Measurements from ENCODE around the gene SIVA1. TPM values are rescaled to one million over a fixed set of nuclear protein-coding genes. Genes with fewer than 3 reads are reported as not detected.
A peak's percentile ranks its signal among the peaks of the same experiment; 100 is the strongest.

SIVA1 gene
- total RNA-seq, 1 donor from 2014 or later: 54.4 TPM

DNA sequence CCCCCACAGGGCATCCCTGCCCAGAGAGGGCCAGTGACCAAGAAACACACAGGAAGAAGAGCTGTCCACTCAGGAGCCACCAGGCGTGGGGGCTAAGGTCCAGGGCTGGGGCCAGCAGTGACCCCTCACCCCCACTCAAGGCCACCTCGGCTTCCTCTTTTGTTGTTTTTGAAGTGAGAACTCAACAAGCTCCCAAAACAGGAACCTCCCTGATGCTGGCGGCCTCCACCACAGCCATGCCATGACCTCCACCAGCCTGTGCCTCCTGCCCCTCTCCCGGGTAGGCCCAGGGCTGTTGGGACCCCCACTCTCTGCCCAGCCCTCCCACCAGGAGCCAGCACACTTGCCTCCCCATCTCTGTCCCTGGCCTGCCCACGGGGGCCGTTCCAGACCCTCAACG is 34.8 kb downstream of the SIVA1 start:
- intact Hi-C loops (cut with DNase I): no loop called here
- DNase-seq (ENCODE audit: missing footprints): peak; percentile 85
- ATAC-seq: no peak

DNA sequence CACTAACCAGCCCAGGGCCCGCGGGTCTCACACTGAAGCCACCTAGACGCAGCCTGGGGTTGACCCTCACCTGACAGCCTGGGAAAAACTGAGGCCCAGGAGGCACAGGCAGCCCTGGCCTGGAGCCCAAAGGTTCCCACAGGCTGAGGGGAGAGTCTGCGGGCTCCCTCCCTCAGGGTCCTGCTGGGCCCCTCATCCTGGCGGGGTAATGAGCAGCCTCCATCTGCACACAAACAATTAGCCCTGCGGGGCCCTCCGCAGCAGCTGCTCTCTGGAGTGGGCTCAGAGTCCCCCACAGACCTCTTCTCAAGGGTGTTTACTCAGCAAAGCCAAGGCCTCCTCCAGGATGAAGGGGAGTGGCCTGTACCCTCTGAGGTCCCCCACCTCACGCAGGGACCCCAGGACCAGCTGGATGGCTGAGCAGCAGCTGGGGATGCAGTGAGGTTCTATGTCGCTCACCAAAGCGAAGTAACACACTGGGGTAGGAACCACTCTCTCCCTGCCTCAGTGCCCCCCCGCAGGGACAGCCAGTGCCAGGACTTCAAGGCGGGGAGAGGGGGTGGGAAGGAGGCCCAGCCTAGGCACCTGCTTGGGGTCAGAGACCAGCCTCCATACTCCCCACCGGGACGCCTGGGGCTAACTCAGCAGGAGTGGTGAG is 35.3 kb downstream of the SIVA1 start:
- intact Hi-C loops (cut with DNase I): no loop called here
- ATAC-seq (no peak), DNase-seq (ENCODE audit: missing footprints) (no peak)

DNA sequence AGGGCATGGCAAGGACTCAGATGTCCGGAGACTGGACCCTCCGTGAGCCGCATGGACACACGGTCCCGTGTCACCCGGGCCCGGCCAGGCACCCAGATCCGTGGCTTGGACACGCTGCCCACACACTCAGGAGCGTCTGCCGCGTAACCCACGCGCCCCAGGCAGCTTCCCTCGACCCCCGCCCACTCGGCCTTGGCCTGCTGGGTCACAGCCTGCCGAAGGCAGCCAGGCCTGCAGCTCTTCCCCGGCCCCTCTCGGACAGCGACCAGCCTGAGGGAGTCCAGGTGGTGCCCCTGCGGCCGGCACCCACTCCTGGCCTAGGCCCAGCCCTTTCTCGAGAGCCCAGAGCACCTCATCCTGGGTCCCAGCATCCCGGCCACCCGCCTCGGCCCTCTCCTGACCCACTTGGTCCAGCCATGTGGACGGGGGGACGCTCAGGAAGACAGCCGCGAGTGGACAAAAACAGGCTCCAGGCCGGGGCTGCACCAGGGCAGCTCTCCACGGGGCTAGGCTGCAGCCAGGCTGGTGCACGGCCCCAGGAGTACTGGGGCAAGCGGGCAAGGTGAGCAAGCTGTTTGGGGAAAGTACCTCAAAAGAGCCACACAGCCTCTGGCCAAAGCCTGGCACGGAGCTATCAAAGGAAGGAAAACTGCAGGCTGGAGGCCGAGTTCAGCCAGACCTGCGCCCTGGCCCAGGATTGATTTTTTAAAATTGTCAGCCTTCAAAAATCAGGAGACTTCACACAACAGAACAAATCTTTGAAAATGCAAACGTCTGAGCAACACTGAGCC is 36.1 kb downstream of the SIVA1 start:
- no peak for ATAC-seq
- no peak for DNase-seq (ENCODE audit: missing footprints)
- intact Hi-C loops (cut with DNase I): no loop called here

DNA sequence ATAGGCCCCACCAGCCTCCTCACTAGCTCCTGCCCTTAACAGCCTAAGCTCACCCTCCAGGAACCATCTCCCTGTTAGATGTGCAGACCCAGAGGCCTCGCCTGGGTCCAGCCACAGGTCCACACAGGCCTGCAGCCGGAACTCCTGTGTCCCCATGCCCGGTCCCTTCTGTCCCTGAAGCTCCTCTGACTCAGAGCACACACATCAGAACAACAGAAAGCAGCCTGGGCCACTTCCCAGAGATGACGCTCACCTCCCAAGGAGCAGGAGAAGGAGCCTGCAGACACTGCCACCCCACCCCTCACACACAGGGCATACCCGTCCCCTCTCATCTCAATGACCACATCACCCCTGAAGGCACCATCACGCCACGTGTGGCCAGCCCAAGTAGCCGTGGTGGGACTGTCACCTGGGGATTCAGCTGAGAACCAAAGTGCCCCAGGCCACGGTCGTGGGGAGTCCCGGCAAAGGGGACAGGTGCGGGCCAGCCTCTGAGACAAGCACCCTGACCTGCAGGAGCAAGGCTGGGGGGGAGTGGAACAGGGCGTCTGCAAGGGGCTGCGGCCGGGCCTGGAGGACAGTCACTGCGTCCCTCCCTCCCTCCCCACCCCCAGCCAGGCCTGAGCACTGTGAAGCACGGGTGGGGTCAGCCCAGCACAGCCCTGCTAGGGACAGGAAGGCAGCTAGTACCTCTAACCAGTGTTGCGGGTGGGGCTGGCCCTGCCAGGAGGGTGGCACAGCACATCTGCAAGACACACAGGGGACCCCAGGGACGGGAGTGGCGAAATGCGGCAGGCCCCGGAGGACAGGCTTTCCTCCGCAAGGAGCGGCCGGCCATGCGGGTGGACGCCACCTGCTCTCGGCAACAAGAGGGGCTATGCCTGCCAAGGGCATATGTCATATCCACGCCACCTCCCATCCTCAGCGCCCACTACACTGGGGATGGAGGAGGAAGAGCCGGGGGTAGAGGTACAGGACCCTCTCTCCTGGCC is 37.1 kb downstream of the SIVA1 start:
- DNase-seq (ENCODE audit: missing footprints) (no peak), ATAC-seq (no peak)
- intact Hi-C loops (cut with DNase I): no loop called here

DNA sequence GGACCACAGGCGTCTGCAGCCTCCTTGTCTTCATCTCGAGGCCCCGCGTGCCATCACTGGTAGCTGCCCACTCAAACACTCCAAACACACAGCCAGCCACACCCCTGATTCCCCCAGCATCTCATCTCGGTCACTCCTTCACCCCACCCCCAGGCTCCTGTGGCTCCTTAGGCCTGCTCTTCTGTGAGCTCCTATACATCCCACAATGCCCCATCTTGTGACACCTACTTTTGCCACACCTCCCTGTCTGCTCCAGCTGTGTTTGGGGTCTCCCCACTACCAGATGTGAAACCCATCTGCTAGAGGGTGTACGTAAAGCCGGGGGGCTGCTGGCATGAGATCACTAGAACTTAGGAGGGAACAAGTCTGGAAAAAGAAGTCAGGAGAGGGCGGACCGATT is 38.5 kb downstream of the SIVA1 start:
- intact Hi-C loops (cut with DNase I): no loop called here
- ATAC-seq: no peak
- no peak for DNase-seq (ENCODE audit: missing footprints)

DNA sequence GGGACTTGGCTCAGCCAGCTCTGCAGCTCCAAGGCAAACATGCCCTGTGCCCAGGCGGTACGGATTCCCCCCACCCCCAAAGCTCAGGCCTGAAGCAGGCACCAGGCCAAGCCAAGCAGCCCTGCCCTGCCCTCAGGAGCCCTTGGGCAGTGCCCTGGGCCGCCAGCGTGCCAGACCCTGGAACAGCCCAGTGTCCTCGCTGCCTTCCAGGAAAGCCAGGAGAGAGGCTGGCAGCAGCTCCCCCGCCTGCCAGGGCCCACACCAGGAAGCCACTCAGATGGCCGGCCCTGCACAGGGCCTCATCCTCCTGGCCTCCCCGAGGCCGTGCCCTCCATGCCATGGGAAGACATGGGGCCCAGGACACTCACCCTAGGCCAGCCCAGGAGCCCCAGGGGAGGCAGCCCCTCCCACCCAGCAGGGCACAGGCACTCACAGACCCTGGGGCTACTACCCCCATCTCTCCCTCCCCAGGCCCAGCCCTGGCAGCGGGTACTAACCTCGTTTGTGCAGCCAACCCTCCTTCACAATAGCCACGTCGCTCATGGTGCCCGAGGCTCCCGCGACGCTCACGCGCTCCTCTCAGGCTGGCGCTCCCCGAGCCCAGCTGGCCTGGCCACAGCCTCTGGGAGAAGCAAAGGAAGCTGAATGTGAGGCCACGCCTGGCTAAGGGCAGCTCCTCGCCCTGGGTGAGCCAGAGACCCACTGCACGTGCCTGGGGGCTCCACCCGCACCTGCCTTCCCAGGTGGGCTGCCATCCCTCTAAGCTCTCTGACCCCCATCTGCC is 39.3 kb downstream of the SIVA1 start:
- intact Hi-C loops (cut with DNase I): no loop called here
- DNase-seq (ENCODE audit: missing footprints) (no peak), ATAC-seq (peak; percentile 73)

DNA sequence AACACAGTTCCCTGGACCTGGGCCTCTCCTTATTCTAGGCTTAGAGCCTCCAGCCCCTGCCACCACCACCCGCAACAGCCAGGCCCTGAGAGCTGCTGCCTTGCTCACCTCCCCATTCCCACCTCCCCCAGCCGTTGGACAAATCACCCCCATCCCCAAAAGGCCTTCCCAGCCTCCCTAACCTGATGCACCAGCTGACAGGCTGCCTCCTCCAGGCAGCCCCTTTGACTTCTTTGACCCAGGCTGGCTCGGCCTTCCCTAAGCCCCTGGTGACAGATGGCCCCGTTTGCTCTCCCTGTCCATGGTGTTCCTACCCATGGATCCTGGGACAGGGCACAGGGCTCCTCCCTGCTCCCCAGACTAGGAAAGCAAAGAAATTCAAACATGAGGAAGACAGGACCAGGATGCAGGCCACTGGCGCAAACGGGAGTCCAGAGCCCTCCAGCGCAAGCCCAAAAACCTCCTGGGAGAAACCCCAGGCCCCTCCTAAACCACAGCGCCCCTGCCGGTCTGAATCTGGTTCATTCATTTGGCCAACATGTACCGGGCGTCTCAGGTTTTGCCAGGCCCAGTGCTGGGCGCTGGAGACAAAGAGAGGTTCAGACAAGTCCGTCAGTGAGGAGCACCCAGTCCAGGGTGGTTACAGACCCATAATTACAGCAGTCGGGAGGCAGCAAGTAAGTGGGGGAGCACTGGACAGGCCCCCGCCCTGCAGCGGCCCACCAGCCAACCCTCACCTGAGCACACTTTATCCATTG is 40.2 kb downstream of the SIVA1 start:
- no peak for ATAC-seq
- intact Hi-C loops (cut with DNase I): no loop called here
- no peak for DNase-seq (ENCODE audit: missing footprints)

DNA sequence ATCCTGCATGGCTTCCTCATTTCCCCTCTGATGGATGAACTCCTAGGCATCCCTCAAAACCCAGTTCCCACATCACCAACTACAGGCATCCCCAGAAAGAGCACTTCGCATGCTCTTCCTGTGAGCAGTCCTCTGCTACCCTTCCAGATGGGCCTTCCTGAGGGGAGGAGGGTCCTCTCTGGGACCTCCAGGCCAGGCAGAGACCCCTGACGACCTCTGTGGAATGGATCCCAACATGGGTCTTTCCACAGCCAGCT is 40.7 kb downstream of the SIVA1 start:
- intact Hi-C loops (cut with DNase I): no loop called here
- ATAC-seq (no peak), DNase-seq (ENCODE audit: missing footprints) (no peak)

DNA sequence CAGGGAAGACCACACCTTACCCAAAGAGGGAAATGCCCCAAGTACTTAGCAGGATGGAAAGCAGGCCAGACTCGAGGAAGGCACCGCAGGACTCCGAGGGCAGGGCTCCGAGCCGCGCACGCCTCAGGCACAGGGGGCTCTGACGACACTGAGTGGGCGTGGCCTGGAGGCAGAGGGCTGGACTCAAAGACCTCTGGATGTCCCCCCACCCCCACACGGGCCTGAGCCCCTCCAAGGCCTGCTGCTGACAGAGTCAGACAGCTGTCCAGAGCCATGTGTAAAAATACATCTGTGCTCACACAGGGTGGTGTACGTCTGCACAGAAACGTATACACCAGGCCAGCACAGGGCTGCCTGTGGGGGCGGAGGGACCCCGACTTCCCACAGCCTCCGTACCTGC is 41.2 kb downstream of the SIVA1 start:
- intact Hi-C loops (cut with DNase I): no loop called here
- DNase-seq (ENCODE audit: missing footprints): no peak
- no peak for ATAC-seq

DNA sequence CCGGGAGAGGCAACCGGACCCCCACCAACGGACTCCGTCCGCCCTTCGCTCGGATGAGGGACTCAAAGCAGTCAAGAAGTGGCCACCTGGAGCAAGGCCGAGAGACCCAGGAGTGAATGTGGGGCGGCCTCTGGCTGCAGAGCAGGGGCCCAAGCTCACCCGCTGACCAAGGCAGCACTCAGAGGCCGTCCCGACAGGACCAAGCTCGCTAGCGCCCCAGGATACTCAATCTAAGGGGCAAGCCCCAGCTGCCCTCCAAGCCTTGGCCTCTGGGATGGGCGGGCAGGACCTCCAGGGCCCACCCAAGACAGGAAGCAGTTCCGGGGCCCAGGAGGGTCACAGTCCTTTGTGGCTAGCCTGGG is 41.7 kb downstream of the SIVA1 start:
- ATAC-seq: no peak
- intact Hi-C loops (cut with DNase I): no loop called here
- no peak for DNase-seq (ENCODE audit: missing footprints)

DNA sequence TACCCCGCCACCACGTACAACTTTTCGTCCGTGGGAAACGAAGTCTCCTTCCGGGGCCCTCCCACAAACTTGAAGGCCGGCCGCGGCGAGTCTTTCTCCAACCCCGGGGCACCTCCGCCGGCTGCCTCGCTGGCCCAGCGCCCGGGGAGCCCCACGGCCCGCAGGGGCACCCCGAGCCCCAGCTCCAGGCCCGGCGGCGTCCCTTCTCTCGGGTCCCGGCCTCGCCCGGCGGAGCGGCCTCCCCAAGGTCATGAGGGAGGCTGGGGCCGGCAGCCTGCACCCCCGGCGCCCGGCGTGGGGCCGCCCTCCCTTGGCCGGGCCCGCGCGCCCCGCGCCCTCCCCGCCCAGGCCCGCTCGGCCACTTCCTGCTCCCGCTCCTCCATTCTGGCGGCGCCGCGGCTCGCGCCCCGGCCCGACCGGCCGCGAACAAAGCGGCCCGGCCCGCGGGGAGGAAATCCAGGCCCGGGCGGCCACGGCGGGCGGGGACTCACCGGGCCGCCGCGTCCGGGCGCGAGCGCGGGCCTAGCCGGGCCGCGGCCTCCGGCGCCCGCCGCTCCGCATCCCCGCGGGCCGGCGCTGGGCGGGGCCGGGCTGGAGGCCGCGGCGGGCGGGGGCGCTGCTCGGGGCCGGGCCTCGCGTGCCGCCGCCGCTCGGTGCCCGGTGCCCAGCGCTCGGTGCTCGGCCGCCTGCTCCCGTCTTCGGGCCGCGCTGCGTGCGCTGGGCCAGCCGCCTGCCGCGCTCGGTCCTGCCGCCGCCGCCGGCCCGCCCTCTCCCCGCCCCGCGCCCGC is 42.2 kb downstream of the SIVA1 start, which contains the start of gene AKT1:
Gene AKT1, minus strand, starts transcription at position 756 of the 788 bp plus-strand sequence. CDS start 3,105 bp downstream, outside the sequence.
- intact Hi-C loops (cut with DNase I): loop anchor here (5.0 kb wide), 1 partner anchor 43 kb away; the partner anchor contains the start of gene SIVA1
- DNase-seq (ENCODE audit: missing footprints): no peak
- ATAC-seq: no peak

DNA sequence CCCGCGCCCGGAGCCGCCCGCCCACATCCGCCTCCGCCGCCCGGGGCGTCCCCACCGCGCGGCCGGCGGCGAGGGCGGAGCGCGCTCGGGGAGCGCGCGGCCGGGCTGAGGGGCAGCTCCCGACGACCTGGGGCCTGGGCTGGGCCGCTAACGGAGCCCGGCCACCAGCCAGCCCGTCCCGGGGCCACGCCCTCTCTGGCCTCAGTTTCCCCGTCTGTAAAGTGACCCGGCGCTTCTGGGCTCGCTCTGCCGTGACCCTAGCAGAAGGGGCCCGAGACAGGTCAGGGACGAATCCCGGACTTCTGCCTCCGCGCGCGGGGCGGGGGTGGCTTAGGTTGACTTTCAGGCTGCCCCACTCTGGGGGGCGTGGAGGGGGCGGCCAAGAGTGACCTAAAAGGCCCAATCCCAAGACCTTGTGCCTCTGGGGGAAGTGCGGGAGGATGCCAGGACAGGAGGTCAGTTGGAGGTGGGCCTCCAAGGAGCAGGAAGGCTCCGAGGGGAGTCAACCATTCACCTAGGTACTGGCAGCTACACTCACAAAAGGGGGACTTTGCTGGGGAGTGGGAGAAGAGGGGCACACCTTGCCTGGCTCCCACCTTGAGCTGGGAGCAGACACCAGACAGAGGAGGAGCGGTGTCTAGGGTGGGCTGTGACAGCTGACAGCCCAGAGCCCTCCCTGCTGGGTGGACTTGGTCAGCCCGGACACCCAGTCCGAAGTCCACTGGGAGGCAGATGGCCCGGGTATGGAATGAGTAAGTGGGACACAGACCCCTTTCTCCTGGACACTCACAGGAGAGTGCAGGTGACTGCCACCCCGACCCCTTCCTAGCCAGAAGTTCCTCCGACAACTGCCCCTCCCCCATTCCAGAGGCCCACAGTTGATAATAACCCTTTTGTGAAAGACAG is 43.1 kb downstream of the SIVA1 start:
- ATAC-seq (peak; percentile 51), DNase-seq (ENCODE audit: missing footprints) (peak; percentile 84)
- intact Hi-C loops (cut with DNase I): loop anchor here (5.0 kb wide), 1 partner anchor 44 kb away; the partner anchor contains the start of gene SIVA1

DNA sequence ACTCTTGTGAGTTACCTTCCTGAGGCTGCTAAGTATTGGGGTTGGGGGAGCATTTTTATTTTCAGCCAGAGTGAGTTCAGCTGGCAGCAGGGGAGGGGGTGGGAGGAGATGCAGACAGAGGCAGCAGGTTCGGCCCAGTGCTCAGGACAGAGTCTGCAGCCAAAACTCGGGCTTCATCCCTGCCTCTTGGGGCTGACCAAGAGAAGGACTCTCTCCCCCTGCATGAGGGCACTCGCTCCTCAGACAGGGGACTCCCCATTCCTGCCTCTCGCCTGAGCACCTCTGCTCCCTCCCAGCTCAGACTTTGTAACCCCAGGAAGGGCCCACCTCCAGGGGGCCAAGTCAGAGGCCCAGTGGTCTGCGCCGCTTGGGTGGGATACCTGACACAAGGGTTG is 43.7 kb downstream of the SIVA1 start:
- intact Hi-C loops (cut with DNase I): loop anchor here (5.0 kb wide), 1 partner anchor 44 kb away; the partner anchor contains the start of gene SIVA1
- ATAC-seq: no peak

DNA sequence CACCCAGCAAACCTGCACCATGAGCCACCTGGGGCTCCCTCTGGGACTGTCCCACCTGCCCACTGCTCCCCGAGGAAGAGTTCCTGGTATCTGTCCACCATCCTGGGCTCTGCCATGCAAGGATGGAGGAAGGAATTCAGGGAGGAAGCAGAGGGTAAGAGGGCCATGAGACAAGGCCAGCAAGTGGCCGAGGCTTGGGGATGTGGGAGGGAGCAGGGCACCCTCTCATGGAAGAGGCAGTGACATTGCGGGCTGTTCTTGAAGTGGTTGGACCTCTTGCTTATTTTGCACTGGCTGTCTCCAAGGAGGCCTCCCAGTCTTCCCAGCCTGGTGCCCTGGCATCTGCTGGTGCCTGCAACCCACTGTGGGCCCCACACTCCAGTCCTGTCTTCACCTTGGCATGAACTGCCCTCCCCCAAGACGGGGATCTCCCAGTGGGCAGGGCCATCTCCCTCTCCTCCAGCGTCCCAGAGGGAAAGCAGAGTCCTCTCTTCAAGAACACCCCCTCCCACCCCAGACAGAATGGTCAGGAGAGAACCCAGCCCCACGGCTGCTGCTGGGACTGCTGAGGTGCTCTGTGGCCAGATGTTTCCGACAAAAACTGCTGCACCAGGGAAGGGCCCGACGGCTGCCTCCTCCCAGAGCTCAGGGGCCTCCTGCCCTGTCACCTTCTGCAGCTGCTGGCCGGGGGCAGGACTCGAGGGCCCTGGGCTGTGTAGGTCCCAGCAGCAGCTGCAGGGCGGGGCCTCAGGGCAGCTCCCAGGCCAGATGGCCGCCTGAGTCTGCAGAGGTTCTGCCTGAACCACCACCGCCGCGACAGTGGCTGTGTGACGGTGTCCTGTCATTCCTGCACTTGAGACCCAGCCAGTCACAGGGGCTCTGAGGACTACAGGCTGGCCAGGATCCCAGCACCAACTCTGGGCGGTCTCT is 44.4 kb downstream of the SIVA1 start:
- peak; percentile 86 for DNase-seq (ENCODE audit: missing footprints)
- no peak for ATAC-seq
- intact Hi-C loops (cut with DNase I): loop anchor here (5.0 kb wide), 1 partner anchor 45 kb away; the partner anchor contains the start of gene SIVA1

More for the DNA sequence above, 43.7 kb downstream of the SIVA1 start:
- DNase-seq (ENCODE audit: missing footprints): no peak
